GM10266 (cell line): ENCODE results near the gene CLDN5.

Experiments used
- DNase-seq: peaks from one replicate; pipeline ENCODE4 v3.0.0; 2012; ENCODE audit errors: extremely low spot score
- CTCF ChIP-seq: IDR thresholded peaks from 2 replicates; pipeline ENCODE4 v1.5.1; 2012; ENCODE audit warnings: mild to moderate bottlenecking, low read depth; ENCODE audit not compliant: control insufficient read depth, insufficient read depth; ENCODE audit errors: missing control alignments

Gene CLDN5

GRCh38 chr22:19546680-19547079 lies 22.5 kb upstream of the CLDN5 start:
- no peak for TF ChIP-seq CTCF
- no peak for DNase-seq

- DNase-seq: no peak
- TF ChIP-seq CTCF: no peak
Measured at GRCh38 chr22:19545935-19546207, 21.7 kb upstream of the CLDN5 start.

- DNase-seq: no peak
- no peak for TF ChIP-seq CTCF
Measured at GRCh38 chr22:19543970-19544708, 19.9 kb upstream of the CLDN5 start.

GRCh38 chr22:19540394-19540793 lies 16.2 kb upstream of the CLDN5 start:
- TF ChIP-seq CTCF: no peak
- no peak for DNase-seq

- TF ChIP-seq CTCF: no peak
- no peak for DNase-seq
Measured at GRCh38 chr22:19537941-19538488, 13.8 kb upstream of the CLDN5 start.

GRCh38 chr22:19536564-19536963 lies 12.4 kb upstream of the CLDN5 start:
- DNase-seq: no peak
- no peak for TF ChIP-seq CTCF

GRCh38 chr22:19535001-19535400 lies 10.8 kb upstream of the CLDN5 start:
- TF ChIP-seq CTCF: no peak
- DNase-seq: no peak
